Gastroesophageal sphincter (tissue), 3 donors: Measurements from ENCODE around the gene CDIP1.

Experiments used
- EP300 ChIP-seq: sonication (generic); formaldehyde crosslinking; IDR thresholded peaks from one replicate; pipeline ENCODE4 v1.6.1; 2017; ENCODE audit warnings: antibody characterized with exemption, mild to moderate bottlenecking
- POLR2AphosphoS5 ChIP-seq: sonication (generic); formaldehyde crosslinking; IDR thresholded peaks from one replicate; pipeline ENCODE4 v1.6.1; 2017; ENCODE audit warnings: antibody characterized with exemption
- TF ChIP-seq, protein P1 (sequence below), 4 experiments: fragments of 200-600 bp in 2 of 4; fragments of 450-650 bp in 2 of 4; sonication (generic) in 1 of 4; IDR thresholded peaks; one replicate each; pipeline ENCODE4 v1.5.1; 2017 to 2019; ENCODE audit warnings: antibody characterized with exemption in 4 of 4, mild to moderate bottlenecking in 2 of 4, moderate library complexity in 2 of 4

DNA sequence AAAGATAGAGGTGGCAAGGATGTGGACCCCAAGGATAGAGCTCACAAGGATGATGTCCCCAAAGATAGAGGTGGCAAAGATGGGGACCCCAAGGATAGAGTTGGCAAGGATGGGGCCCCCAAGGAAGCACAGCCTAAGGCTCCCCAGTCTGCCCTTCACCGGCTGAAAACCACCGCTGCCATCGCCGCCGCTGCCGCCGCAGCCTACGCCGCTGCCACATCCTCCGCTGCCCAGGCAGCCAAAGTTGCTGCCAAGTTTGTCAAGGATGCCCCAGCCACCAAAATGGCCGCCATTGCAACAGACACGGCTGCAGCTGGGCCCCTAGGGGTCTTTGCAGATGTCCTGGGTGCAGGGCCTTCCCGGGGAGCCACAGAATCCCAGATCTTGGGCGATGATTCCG is 37.4 kb upstream of the CDIP1 start:
- no peak for TF ChIP-seq EP300
- TF ChIP-seq, protein P1, sequence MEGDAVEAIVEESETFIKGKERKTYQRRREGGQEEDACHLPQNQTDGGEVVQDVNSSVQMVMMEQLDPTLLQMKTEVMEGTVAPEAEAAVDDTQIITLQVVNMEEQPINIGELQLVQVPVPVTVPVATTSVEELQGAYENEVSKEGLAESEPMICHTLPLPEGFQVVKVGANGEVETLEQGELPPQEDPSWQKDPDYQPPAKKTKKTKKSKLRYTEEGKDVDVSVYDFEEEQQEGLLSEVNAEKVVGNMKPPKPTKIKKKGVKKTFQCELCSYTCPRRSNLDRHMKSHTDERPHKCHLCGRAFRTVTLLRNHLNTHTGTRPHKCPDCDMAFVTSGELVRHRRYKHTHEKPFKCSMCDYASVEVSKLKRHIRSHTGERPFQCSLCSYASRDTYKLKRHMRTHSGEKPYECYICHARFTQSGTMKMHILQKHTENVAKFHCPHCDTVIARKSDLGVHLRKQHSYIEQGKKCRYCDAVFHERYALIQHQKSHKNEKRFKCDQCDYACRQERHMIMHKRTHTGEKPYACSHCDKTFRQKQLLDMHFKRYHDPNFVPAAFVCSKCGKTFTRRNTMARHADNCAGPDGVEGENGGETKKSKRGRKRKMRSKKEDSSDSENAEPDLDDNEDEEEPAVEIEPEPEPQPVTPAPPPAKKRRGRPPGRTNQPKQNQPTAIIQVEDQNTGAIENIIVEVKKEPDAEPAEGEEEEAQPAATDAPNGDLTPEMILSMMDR (IDR thresholded peaks at IDR 0.05): no peak
- TF ChIP-seq POLR2AphosphoS5: no peak
